ENCODE results near the gene OR1Q1. TPM values are rescaled to one million over a fixed set of nuclear protein-coding genes. Genes with fewer than 3 reads are reported as not detected.

The OR1Q1 gene
- total and polyA plus RNA-seq, 2 experiments from 2014 or later = not detected

GRCh38 chr9:122606587-122606986, 8.0 kb upstream of the OR1Q1 start:
- no peak overlapping the region for H2AFZ ChIP-seq
- H3K36me3 ChIP-seq (ENCODE audit: insufficient read depth) = peaks cover 3% of the 10 kb centered on the region; the same call in 1 of the 2 replicates
- TF ChIP-seq REST (IDR thresholded peaks at IDR 0.05; ENCODE audit: unreplicated experiment) (no peak), POLR2AphosphoS5 (IDR thresholded peaks at IDR 0.05; ENCODE audit: low read depth) (no peak), EZH2 (IDR thresholded peaks at IDR 0.05; ENCODE audit: low read depth, unreplicated experiment) (no peak), CTCF (conservative IDR thresholded peaks at IDR 0.05; ENCODE audit: low read depth in 2 of 2) (no peak), STAT1 (IDR thresholded peaks at IDR 0.05; ENCODE audit: unreplicated experiment) (no peak), ZNF331 (CRISPR knock-in tag; IDR thresholded peaks at IDR 0.05; ENCODE audit: low read depth) (no peak), EZH2phosphoT487 (IDR thresholded peaks at IDR 0.05; ENCODE audit: unreplicated experiment) (no peak), CREB1 (CRISPR knock-in tag; IDR thresholded peaks at IDR 0.05; ENCODE audit: low read depth) (no peak), JUNB (IDR thresholded peaks at IDR 0.05; ENCODE audit: unreplicated experiment) (no peak)
- H3K27me3 ChIP-seq (ENCODE audit: insufficient read depth) = no peaks in the 10 kb centered on the region
- Mint-ChIP-seq H3K4me3 (no peak overlapping the region), H3K27me3 (ENCODE audit: insufficient read depth, low read depth, poor library complexity) (peaks cover 6% of the 10 kb centered on the region), H3K27ac (no peak overlapping the region), H3K9me3 (peaks cover 90% of the 10 kb centered on the region), H3K36me3 (ENCODE audit: low read depth) (peaks cover 21% of the 10 kb centered on the region), H3K4me1 (no peaks in the 10 kb centered on the region)
- H3K27ac ChIP-seq (ENCODE audit: low read depth) = no peak overlapping the region
- H3K9me2 ChIP-seq (ENCODE audit: insufficient read depth) = no peaks in the 10 kb centered on the region
- no peak overlapping the region for H3K4me2 ChIP-seq
- H3K4me1 ChIP-seq (ENCODE audit: insufficient read depth) = no peaks in the 10 kb centered on the region
- no peak overlapping the region for H3K4me3 ChIP-seq
- DNase-seq (ENCODE audit: low spot score) (no peak), ATAC-seq (no peak)
- no peaks in the 10 kb centered on the region for H3F3A ChIP-seq (replicated peaks; ENCODE audit: low read depth)
- H3K79me2 ChIP-seq (replicated peaks; ENCODE audit: insufficient read depth) = no peaks in the 10 kb centered on the region
- H4K20me1 ChIP-seq (replicated peaks; ENCODE audit: insufficient read depth) = no peaks in the 10 kb centered on the region

- ATAC-seq (no peak), DNase-seq (ENCODE audit: low spot score) (no peak)
- peaks cover 84% of the 10 kb centered on the region for H3K9me3 Mint-ChIP-seq
- Histone ChIP-seq H3K27me3 (ENCODE audit: insufficient read depth) (no peaks in the 10 kb centered on the region), H3K4me3 (no peak overlapping the region), H3K27ac (ENCODE audit: low read depth) (no peak overlapping the region), H3K4me1 (ENCODE audit: insufficient read depth) (no peaks in the 10 kb centered on the region), H2AFZ (no peak overlapping the region), H3K4me2 (no peak overlapping the region), H3K79me2 (replicated peaks; ENCODE audit: insufficient read depth) (no peaks in the 10 kb centered on the region), H3K9me2 (ENCODE audit: insufficient read depth) (no peaks in the 10 kb centered on the region), H3K36me3 (ENCODE audit: insufficient read depth) (no peaks in the 10 kb centered on the region; the same call in 1 of the 2 replicates), H3F3A (replicated peaks; ENCODE audit: low read depth) (no peaks in the 10 kb centered on the region), H4K20me1 (replicated peaks; ENCODE audit: insufficient read depth) (no peaks in the 10 kb centered on the region)
- peaks cover 17% of the 10 kb centered on the region for H3K36me3 Mint-ChIP-seq (ENCODE audit: low read depth)
- no peak overlapping the region for H3K27ac Mint-ChIP-seq
- no peaks in the 10 kb centered on the region for H3K4me1 Mint-ChIP-seq
- H3K27me3 Mint-ChIP-seq (ENCODE audit: insufficient read depth, low read depth, poor library complexity) = peaks cover 4% of the 10 kb centered on the region
- TF ChIP-seq NANOG (IDR thresholded peaks at IDR 0.05; ENCODE audit: borderline replicate concordance) (no peak), CREB1 (CRISPR knock-in tag; IDR thresholded peaks at IDR 0.05; ENCODE audit: low read depth) (no peak)
- no peak overlapping the region for H3K4me3 Mint-ChIP-seq
These were observed 4.7 kb upstream of the OR1Q1 start for GRCh38 chr9:122609804-122610203.

Data from GM23338 (cell line).